HUES6 (cell line): ENCODE data around the gene CR1L.
A peak's percentile ranks its signal among the peaks of the same experiment; 100 is the strongest.
"Not testable (repeated sequence)": the region's sequence is repeated elsewhere in the genome, so short reads cannot be mapped to it uniquely, and the experiment has no call there.

ENCODE experiments used
- H3K27ac ChIP-seq: 2 replicates; pipeline ENCODE4 v1.7.0; 2013; ENCODE audit warnings: low read depth, mild to moderate bottlenecking, low read length, inconsistent platforms
- H3K27me3 ChIP-seq: 2 replicates; pipeline ENCODE4 v1.6.1; 2013; ENCODE audit warnings: low read length; ENCODE audit not compliant: control insufficient read depth, insufficient read depth
- H3K36me3 ChIP-seq: 2 replicates; pipeline ENCODE4 v1.6.1; 2013; ENCODE audit warnings: low read length; ENCODE audit not compliant: control insufficient read depth, insufficient read depth
- H3K4me1 ChIP-seq: 2 replicates; pipeline ENCODE4 v1.6.1; 2013; ENCODE audit warnings: low read length; ENCODE audit not compliant: control insufficient read depth, insufficient read depth
- H3K4me3 ChIP-seq: 2 replicates; pipeline ENCODE4 v1.5.1; 2013; ENCODE audit warnings: low read depth, low read length
- H3K9ac ChIP-seq: one replicate; pipeline ENCODE4 v1.6.1; 2013; ENCODE audit warnings: mild to moderate bottlenecking, low read length
- H3K9me3 ChIP-seq: 2 replicates; pipeline ENCODE4 v1.6.1; 2013; ENCODE audit warnings: low read depth, low read length; ENCODE audit not compliant: control insufficient read depth, insufficient read depth

Gene CR1L

DNA sequence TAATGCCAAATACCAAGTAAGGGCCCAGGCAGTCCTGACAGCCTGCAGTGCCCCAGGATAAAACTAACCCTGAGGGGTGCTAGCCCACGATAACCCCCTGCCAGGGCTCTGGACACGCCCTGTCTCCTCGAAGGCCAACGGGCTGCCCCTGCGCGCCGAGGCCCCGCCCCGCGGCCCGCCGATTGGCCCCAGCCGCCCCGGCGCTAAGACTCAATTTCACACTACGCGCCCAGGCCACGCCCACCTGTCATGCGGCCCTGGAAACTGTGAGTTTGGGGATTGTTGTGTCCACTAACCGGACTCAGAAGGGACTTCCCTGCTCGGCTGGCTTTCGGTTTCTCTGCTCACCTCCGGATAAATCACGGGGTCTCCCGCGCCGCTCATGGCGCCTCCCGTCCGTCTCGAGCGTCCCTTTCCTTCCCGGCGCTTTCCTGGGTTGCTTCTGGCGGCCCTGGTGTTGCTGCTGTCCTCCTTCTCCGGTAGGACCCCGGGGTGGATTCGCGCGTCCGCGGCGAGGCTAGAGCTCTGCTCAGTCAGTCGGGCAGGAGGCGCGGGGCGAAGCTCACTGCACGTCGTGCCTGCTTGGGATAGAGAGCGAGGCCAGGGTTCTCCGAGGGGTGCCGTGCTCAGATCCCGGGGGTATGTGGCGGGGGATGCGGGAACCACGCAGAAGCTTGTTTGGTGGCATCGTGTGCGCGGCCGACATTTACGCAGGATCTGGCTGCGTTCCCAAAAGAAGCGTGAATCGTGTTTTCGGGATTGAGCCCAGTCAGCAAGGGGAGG is at the start of gene CR1L:
Gene CR1L (plus strand): TSS at position 282 of the 783 bp plus-strand sequence. CDS start 101 bp downstream, at position 383.
- peak within 1 kb of the TSS; percentile 88 for H3K9ac ChIP-seq
- H3K27me3 ChIP-seq: peaks cover 10% of the 10 kb centered on the region; the same call in 1 of the 2 replicates
- H3K4me3 ChIP-seq: peak within 1 kb of the TSS; percentile 82
- H3K9me3 ChIP-seq: no peaks in the 10 kb centered on the region
- H3K27ac ChIP-seq: no peak within 1 kb of the TSS; the same call in 1 of the 2 replicates
- peaks cover 44% of the 10 kb centered on the region for H3K4me1 ChIP-seq
- H3K36me3 ChIP-seq: no peaks in the 10 kb centered on the region

DNA sequence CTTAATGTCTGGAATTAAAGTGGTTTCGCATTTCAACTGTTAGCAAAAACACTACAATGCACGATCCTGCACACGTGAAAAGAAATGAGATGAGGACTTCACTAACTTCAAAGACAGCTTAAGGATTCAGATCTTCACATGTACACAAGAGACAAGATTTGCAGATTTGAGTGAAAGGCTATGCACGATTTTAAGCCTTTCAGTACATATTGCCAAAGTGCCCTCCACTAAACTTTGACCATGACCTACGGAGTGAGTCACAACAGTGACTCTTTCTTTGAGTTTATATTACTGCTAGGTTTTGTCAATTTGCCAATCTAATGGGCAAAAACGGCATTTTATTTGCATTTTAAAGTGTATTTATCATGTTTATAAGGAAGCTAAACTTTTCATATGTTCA is 41.2 kb upstream of the CR1L start:
- H3K27me3 ChIP-seq: no peaks in the 10 kb centered on the region
- no peak overlapping the region for H3K4me3 ChIP-seq
- H3K27ac ChIP-seq: no peak overlapping the region

DNA sequence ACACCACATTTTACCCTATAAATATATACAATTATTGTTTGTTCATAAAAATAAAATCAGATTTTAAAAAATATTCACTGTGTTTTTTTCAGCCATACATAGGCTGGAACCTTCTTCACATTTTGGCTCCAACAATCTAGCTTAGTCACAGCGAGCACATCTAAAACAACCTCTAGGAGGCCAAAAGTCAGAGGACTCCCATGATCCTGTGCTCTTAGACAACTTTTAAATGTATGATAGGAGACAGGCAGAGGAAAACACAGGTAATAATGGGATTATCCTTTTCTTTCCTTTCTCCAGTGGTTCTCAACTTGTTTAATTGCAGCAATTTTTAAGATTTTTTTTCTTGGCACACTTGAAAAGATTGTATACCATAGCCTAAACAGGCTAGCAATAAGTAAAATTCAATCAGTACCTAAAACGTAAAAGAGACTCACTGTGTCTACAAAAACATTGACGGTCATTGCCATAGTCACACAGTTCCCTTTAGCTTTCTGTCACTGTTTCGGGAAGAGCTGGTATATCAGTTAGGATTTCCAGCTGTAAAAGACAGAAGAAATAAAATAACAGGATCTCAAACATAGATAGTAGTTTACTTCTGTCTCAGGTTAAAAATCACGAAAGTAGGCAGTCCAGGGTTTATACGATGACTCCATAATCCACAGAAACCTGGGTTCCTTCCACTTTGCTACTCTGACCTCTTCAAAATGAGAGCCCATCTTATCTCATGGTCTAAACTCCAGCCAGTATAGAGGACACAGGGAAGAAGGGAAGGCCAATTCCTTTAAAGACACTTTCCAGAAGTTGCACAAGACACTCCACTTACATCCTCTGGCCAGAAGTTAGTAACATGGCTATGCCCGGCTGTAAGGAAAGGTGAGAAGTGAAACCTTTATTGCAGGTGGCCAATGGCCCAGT is 39.2 kb upstream of the CR1L start:
- Histone ChIP-seq H3K4me1 (no peaks in the 10 kb centered on the region; the same call in 1 of the 2 replicates), H3K27ac (no peak overlapping the region), H3K27me3 (no peaks in the 10 kb centered on the region), H3K36me3 (no peaks in the 10 kb centered on the region), H3K4me3 (no peak overlapping the region), H3K9me3 (no peaks in the 10 kb centered on the region), H3K9ac (no peak overlapping the region)

More for the DNA sequence above, 41.2 kb upstream of the CR1L start:
- no peak overlapping the region for H3K9ac ChIP-seq
- 0 out of 2 replicates have a peak, but pooled peaks cover 1% of the 10 kb centered on the region for H3K9me3 ChIP-seq
- H3K36me3 ChIP-seq: no peaks in the 10 kb centered on the region
- peaks cover 5% of the 10 kb centered on the region for H3K4me1 ChIP-seq

DNA sequence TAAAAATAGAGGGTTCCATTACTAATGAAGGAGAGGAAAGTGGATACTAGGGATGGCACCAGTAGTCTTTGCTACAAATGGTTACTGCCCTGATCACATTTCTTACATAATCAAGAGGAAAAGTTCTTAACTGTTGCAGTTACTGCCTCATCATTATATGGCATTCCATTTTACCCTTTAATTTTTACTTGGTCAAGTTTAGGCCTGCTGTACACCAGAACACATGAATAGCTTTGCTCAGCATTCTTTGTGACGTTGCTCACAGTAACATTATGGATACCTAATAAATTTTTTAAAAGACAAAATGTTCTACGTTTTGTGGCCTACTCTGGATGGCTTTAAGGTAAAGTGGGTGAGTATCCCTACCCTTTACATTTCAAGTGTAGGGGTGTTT is 38.6 kb upstream of the CR1L start:
- no peaks in the 10 kb centered on the region for H3K9me3 ChIP-seq
- H3K36me3 ChIP-seq: no peaks in the 10 kb centered on the region
- no peaks in the 10 kb centered on the region for H3K4me1 ChIP-seq

DNA sequence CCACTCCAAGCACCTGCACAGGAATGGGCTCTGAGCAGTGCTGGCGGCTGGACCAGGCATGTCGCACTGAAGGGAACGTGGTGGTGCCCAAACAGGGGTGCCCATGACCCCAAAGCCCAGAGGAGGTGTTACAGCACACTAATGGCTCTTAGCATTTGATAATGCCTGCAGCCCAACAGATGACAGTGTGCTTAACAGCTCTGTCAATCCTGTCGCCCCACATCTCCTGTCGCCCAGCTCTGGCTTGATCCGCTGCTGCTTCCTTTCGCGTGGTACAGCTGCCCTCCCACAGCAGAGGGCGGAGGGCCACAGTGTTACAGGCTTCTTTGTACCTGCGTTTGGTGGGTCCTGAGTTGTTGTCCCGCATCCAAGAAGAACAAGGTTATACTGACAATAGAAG is 32.2 kb upstream of the CR1L start:
- Histone ChIP-seq H3K36me3 (no peaks in the 10 kb centered on the region), H3K4me1 (no peaks in the 10 kb centered on the region), H3K27ac (no peak overlapping the region), H3K9me3 (peaks cover 13% of the 10 kb centered on the region; the same call in 1 of the 2 replicates), H3K4me3 (no peak overlapping the region), H3K9ac (no peak overlapping the region), H3K27me3 (no peaks in the 10 kb centered on the region)

More for the DNA sequence above, 38.6 kb upstream of the CR1L start:
- no peak overlapping the region for H3K9ac ChIP-seq
- no peak overlapping the region for H3K4me3 ChIP-seq
- H3K27ac ChIP-seq: no peak overlapping the region
- H3K27me3 ChIP-seq: no peaks in the 10 kb centered on the region

DNA sequence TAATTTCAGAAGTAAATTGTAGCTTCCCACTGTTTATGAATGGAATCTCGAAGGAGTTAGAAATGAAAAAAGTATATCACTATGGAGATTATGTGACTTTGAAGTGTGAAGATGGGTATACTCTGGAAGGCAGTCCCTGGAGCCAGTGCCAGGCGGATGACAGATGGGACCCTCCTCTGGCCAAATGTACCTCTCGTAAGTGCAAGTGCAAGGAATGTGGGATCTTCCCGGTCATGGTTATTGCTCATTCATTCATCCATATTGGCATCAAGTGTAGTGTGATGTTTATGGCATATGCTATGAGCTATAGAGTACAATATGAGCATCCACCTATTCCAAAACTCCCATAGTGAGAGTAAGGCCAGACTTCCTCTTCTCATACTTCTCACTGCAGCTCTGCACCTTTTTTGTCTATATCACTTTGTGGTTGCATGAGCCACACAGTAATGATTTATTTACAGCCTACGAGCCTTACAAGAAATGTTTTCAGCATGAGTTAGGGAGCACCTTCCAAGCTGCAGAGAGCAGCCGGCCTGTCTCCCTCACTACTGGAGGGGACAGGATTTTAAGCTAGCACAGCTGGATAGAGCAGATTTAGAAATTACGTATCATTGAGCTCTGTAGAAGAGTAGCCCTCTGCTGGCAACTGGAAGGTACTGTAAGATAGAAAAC is 24.9 kb upstream of the CR1L start:
- H3K27ac ChIP-seq: no peak overlapping the region
- no peak overlapping the region for H3K4me3 ChIP-seq
- no peak overlapping the region for H3K9ac ChIP-seq
- H3K4me1 ChIP-seq: peaks cover 8% of the 10 kb centered on the region
- H3K36me3 ChIP-seq: no peaks in the 10 kb centered on the region
- H3K27me3 ChIP-seq: no peaks in the 10 kb centered on the region
- no peaks in the 10 kb centered on the region for H3K9me3 ChIP-seq

DNA sequence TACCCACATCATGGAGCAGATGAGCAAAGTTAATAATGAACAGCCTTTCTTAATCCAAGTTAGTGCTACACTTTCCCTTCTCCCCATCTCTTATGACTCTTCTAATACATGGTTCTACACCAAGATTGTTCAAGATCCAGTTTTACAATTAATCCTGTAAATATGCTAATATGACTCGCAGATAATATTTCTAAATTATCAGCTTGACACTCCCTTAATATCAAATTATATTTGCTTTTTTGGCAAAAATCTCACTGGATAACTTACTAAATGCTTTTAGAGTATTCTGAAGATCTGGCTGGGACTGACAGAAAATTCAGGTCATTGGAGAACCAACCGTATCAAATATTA is 24.4 kb upstream of the CR1L start:
- peaks cover 3% of the 10 kb centered on the region; the same call in 1 of the 2 replicates for H3K9me3 ChIP-seq
- H3K27ac ChIP-seq: no peak overlapping the region
- H3K4me1 ChIP-seq: peaks cover 8% of the 10 kb centered on the region
- H3K4me3 ChIP-seq: no peak overlapping the region
- no peak overlapping the region for H3K9ac ChIP-seq
- no peaks in the 10 kb centered on the region for H3K27me3 ChIP-seq
- no peaks in the 10 kb centered on the region for H3K36me3 ChIP-seq

DNA sequence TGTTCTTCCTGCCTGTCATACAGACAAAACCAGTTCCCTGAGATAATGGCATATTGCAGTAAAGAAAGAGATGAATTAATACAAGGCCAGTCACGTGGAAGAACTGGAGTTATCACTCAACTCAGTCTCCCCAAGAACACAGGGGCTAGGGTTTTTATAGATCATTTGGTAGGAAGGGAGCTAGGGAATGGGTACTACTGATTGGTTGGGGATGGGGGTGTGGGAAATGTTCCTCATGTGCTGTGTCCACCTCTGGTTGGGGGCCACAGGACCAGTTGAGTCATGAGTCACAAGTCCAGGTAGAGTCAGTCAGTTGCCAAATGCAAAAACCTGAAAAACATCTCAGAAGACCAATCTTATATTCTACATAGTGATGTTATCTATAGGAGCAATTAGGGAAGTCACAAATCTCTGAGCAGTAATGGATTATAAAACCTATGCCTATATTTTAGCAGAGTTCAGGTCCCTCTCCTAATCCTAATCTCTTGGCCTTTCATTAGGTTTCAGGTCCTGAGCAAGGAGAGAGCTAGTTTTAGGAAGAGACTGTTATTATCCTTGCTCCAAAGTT is 19.3 kb upstream of the CR1L start:
- not testable (repeated sequence) for H3K9me3 ChIP-seq, H3K36me3 ChIP-seq, H3K4me3 ChIP-seq, H3K9ac ChIP-seq, H3K27me3 ChIP-seq, H3K27ac ChIP-seq
- H3K4me1 ChIP-seq: peaks cover 15% of the 10 kb centered on the region

DNA sequence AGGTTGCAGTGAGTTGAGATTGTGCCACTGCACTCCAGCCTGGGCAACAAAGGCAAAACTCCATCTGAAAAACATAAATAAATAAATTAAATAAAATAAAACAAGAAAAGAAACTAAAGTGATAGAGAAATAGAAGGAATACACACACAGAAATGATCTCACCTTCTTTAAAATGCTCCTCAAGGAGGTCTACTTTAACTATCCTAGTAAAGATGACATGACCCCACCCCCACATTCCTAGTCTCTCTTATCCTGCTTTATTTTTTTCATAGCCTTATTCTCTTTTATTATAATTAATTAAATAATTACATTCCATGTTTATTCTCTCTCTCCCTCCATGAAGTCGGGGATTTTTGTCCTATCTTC is 18.0 kb upstream of the CR1L start:
- Histone ChIP-seq H3K9ac (no peak overlapping the region), H3K4me3 (no peak overlapping the region), H3K9me3 (peaks cover 9% of the 10 kb centered on the region; the same call in 1 of the 2 replicates), H3K27ac (no peak overlapping the region), H3K4me1 (peaks cover 28% of the 10 kb centered on the region), H3K36me3 (no peaks in the 10 kb centered on the region), H3K27me3 (no peaks in the 10 kb centered on the region)

DNA sequence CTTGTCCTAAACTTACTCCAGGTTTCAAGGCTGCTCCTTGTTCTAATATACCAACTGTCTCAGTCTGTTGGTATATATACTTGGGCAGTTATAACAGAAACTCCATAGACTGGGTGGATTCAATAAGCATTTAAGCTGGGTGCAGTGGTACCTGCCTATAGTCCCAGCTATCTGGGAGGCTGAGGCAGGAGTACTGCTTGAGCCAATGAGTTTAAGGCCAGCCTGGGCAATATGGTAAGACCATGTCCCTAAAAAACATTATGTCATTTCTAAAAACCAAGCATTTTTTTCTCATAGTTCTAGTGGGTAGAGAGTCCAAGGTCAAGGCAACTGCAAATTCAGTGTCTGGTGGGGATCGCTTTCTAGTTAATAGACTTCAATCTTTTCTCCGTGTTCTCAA is 17.4 kb upstream of the CR1L start:
- peaks cover 33% of the 10 kb centered on the region for H3K4me1 ChIP-seq
- H3K27me3 ChIP-seq: no peaks in the 10 kb centered on the region
- H3K4me3 ChIP-seq: no peak overlapping the region
- H3K36me3 ChIP-seq: no peaks in the 10 kb centered on the region
- no peak overlapping the region for H3K9ac ChIP-seq
- H3K27ac ChIP-seq: no peak overlapping the region
- peaks cover 9% of the 10 kb centered on the region; the same call in 1 of the 2 replicates for H3K9me3 ChIP-seq
